Cardiac muscle cell (in vitro differentiated cells and primary cell): ENCODE measurements around the gene KAT7. TPM values are rescaled to one million over a fixed set of nuclear protein-coding genes. Genes with fewer than 3 reads are reported as not detected.
A peak's percentile ranks its signal among the peaks of the same experiment; 100 is the strongest.

Experiments
- DNase-seq, 2 donors: peaks; one replicate each; pipeline versions ENCODE4 v3.0.0 to v3.0.0-alpha.2; 2010 to 2017; ENCODE audit warnings: low read depth in 1 of 2, low spot score in 1 of 2
- H3K27ac ChIP-seq: fragments of 200-600 bp; sonication (generic); 2 replicates; pipeline ENCODE4 v1.5.1; 2016
- H3K27me3 ChIP-seq: fragments of 200-600 bp; sonication (generic); 2 replicates; pipeline ENCODE4 v1.6.0; 2016; ENCODE audit warnings: control low read depth
- H3K36me3 ChIP-seq: fragments of 200-600 bp; sonication (generic); 2 replicates; pipeline ENCODE4 v1.5.1; 2016; ENCODE audit warnings: control low read depth
- H3K4me1 ChIP-seq: fragments of 200-600 bp; sonication (generic); 2 replicates; pipeline ENCODE4 v1.8.1; 2017; ENCODE audit warnings: low read depth, mild to moderate bottlenecking, mixed run types
- H3K4me3 ChIP-seq: fragments of 200-600 bp; sonication (generic); 2 replicates; pipeline ENCODE4 v1.5.1; 2016; ENCODE audit warnings: mild to moderate bottlenecking
- H3K9me3 ChIP-seq: fragments of 200-600 bp; sonication (generic); 2 replicates; pipeline ENCODE4 v1.5.1; 2017; ENCODE audit warnings: low read depth, mild to moderate bottlenecking, control low read depth
- CTCF ChIP-seq: IDR thresholded peaks from 2 replicates; pipeline ENCODE4 v1.5.1; 2012; ENCODE audit warnings: low read depth, mild to moderate bottlenecking, low read length
- polyA plus RNA-seq: library from polyadenylated mRNA; unstranded; fragments of >200 nt; fragmentation: Nextera tagmentation; extraction: Ambion mirVana; gene quantifications from 2 replicates; pipeline ENCODE4 v1.2.1, GENCODE V29; 2016
- total RNA-seq: library from RNA; depleted of rRNA; stranded (reverse); fragments of >200 nt; gene quantifications from 2 replicates; pipeline ENCODE4 v1.2.3, GENCODE V29; 2016

KAT7 gene
- total and polyA plus RNA-seq, 2 experiments from 2014 or later = 30.0 to 33.1 TPM

- Histone ChIP-seq H3K9me3 (no peaks in the 10 kb centered on the region), H3K27ac (no peak overlapping the region), H3K36me3 (peaks cover 6% of the 10 kb centered on the region), H3K27me3 (no peaks in the 10 kb centered on the region), H3K4me3 (no peak overlapping the region), H3K4me1 (peaks cover 18% of the 10 kb centered on the region)
- peak; percentile 48 for TF ChIP-seq CTCF
- no peak for DNase-seq
Measured at GRCh38 chr17:49843774-49844350, 55.4 kb downstream of the KAT7 start.

- Histone ChIP-seq H3K4me1 (peaks cover 12% of the 10 kb centered on the region), H3K27me3 (peaks cover 12% of the 10 kb centered on the region), H3K4me3 (no peak overlapping the region), H3K9me3 (no peaks in the 10 kb centered on the region), H3K36me3 (peaks cover 6% of the 10 kb centered on the region), H3K27ac (peak overlapping the region; percentile 87)
- no peak for TF ChIP-seq CTCF
- DNase-seq = peak; percentile 29 to 42
Measured at GRCh38 chr17:49845321-49845720, 56.8 kb downstream of the KAT7 start.

GRCh38 chr17:49846938-49847712 lies 58.6 kb downstream of the KAT7 start:
- DNase-seq = no peak
- no peak overlapping the region for H3K4me3 ChIP-seq
- H3K4me1 ChIP-seq = peaks cover 12% of the 10 kb centered on the region
- H3K36me3 ChIP-seq = peaks cover 6% of the 10 kb centered on the region
- peaks cover 20% of the 10 kb centered on the region for H3K27me3 ChIP-seq
- H3K9me3 ChIP-seq = no peaks in the 10 kb centered on the region
- no peak for TF ChIP-seq CTCF
- H3K27ac ChIP-seq = no peak overlapping the region

GRCh38 chr17:49848019-49848473 lies 59.6 kb downstream of the KAT7 start, which contains the start of gene TAC4:
TAC4 (minus strand) TSS chr17:49848069; CDS start chr17:49848017, 52 bp downstream.
- Histone ChIP-seq H3K27ac (no peak within 1 kb of the TSS), H3K4me3 (no peak within 1 kb of the TSS), H3K27me3 (peaks cover 20% of the 10 kb centered on the region), H3K4me1 (peaks cover 12% of the 10 kb centered on the region), H3K9me3 (no peaks in the 10 kb centered on the region), H3K36me3 (peaks cover 1% of the 10 kb centered on the region)
- no peak for DNase-seq
- TF ChIP-seq CTCF = no peak

- Histone ChIP-seq H3K27me3 (peaks cover 20% of the 10 kb centered on the region), H3K36me3 (no peaks in the 10 kb centered on the region), H3K4me3 (no peak overlapping the region), H3K4me1 (peaks cover 12% of the 10 kb centered on the region), H3K9me3 (no peaks in the 10 kb centered on the region), H3K27ac (no peak overlapping the region)
- TF ChIP-seq CTCF = no peak
- no peak for DNase-seq
Measured at GRCh38 chr17:49848739-49849138, 60.3 kb downstream of the KAT7 start.
